ENCODE measurements around the gene ITGA8. TPM values are rescaled to one million over a fixed set of nuclear protein-coding genes. Genes with fewer than 3 reads are reported as not detected.

Gene ITGA8
- total RNA-seq, 1 experiment from 2014 or later: not detected

- no peaks in the 10 kb centered on the region for H3K9me3 Mint-ChIP-seq (ENCODE audit: unreplicated experiment)
- Histone ChIP-seq H3K9me3 (no peaks in the 10 kb centered on the region), H3K4me3 (ENCODE audit: low read depth, low read length) (no peak overlapping the region), H3K36me3 (ENCODE audit: control insufficient read depth, insufficient read depth, low read length) (no peaks in the 10 kb centered on the region), H3K27me3 (replicated peaks; ENCODE audit: control insufficient read depth, insufficient read depth, low read length) (no peaks in the 10 kb centered on the region; the same call in 1 of the 2 replicates), H3K4me1 (no peaks in the 10 kb centered on the region)
- H3K36me3 Mint-ChIP-seq (ENCODE audit: insufficient read depth, unreplicated experiment): no peaks in the 10 kb centered on the region
- CTCF ChIA-PET: no interaction called here
- no peak overlapping the region for H3K4me3 Mint-ChIP-seq (ENCODE audit: unreplicated experiment)
- H3K4me1 Mint-ChIP-seq (ENCODE audit: low read depth, unreplicated experiment): no peaks in the 10 kb centered on the region
- TF ChIP-seq, protein P1, sequence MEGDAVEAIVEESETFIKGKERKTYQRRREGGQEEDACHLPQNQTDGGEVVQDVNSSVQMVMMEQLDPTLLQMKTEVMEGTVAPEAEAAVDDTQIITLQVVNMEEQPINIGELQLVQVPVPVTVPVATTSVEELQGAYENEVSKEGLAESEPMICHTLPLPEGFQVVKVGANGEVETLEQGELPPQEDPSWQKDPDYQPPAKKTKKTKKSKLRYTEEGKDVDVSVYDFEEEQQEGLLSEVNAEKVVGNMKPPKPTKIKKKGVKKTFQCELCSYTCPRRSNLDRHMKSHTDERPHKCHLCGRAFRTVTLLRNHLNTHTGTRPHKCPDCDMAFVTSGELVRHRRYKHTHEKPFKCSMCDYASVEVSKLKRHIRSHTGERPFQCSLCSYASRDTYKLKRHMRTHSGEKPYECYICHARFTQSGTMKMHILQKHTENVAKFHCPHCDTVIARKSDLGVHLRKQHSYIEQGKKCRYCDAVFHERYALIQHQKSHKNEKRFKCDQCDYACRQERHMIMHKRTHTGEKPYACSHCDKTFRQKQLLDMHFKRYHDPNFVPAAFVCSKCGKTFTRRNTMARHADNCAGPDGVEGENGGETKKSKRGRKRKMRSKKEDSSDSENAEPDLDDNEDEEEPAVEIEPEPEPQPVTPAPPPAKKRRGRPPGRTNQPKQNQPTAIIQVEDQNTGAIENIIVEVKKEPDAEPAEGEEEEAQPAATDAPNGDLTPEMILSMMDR (IDR thresholded peaks at IDR 0.05; ENCODE audit: insufficient read depth in 1 of 2, low read depth in 1 of 2, low read length in 1 of 2, severe bottlenecking in 1 of 2, unreplicated experiment in 1 of 2): no peak
- no peak overlapping the region for H3K27ac Mint-ChIP-seq (ENCODE audit: unreplicated experiment)
- intact Hi-C loops (cut with micrococcal nuclease; ENCODE audit: unreplicated experiment): no loop called here
- peaks cover 17% of the 10 kb centered on the region for H3K27me3 Mint-ChIP-seq (ENCODE audit: insufficient read depth, unreplicated experiment)
- no peak for DNase-seq
- no TSS peak for BruUV-seq (replicated peaks)
- POLR2A ChIA-PET: no interaction called here
Measured at GRCh38 chr10:15464381-15464780, 255.3 kb downstream of the ITGA8 start.

Other genes with a start within 250 kb of the ITGA8 start
- 25.9 and 28.0 TPM in 2 replicates for gene MINDY3, start 140.6 kb upstream of the ITGA8 start, total RNA-seq (2022)